IMR-90 (cell line): Measurements from ENCODE around the gene ALOX12. TPM values are rescaled to one million over a fixed set of nuclear protein-coding genes. Genes with fewer than 3 reads are reported as not detected.

Experiments
- ATAC-seq: fragments of 200-7000 bp; cut with Tn5 transposase; 2 replicates; pipeline ENCODE4 v1.9.1; 2020; ENCODE audit warnings: low read depth, mild to moderate bottlenecking, moderate library complexity
- BruUV-seq: library from RNA; stranded (reverse); fragments of 400-500 nt; replicated peaks from 2 replicates; lab custom pipeline; 2021; lab: Mats Ljungman, UMichigan
- CTCF ChIA-PET: fragments of 300-600 bp; formaldehyde crosslinking; extraction: SDS; loops from one replicate; lab custom pipeline; 2021; ENCODE audit warnings: antibody characterized with exemption; lab: Yijun Ruan, JAX
- POLR2A ChIA-PET: fragments of 300-600 bp; sonication (Branson Sonifier 250); formaldehyde crosslinking; loops from one replicate; lab custom pipeline; 2022; ENCODE audit warnings: antibody characterized with exemption; ENCODE audit not compliant: unreplicated experiment; lab: Charles Lee
- DNase-seq: peaks from one replicate; pipeline ENCODE4 v3.0.0; 2013
- H2AFZ ChIP-seq: replicated peaks from 2 replicates; pipeline ENCODE3; 2013; ENCODE audit warnings: low read length, mild to moderate bottlenecking; ENCODE audit not compliant: poor library complexity
- H2AK5ac ChIP-seq: 2 replicates; pipeline ENCODE4 v1.6.1; 2013; ENCODE audit warnings: low read depth, low read length, inconsistent platforms
- H2AK9ac ChIP-seq: replicated peaks from 2 replicates; pipeline ENCODE3; 2013; ENCODE audit warnings: mild to moderate bottlenecking, low read depth, low read length, moderate library complexity; ENCODE audit not compliant: poor library complexity
- H2BK120ac ChIP-seq: 2 replicates; pipeline ENCODE4 v1.6.1; 2013; ENCODE audit warnings: low read depth, low read length, inconsistent platforms
- H2BK15ac ChIP-seq: 3 replicates; pipeline ENCODE4 v1.6.1; 2013; ENCODE audit warnings: low read depth, low read length, inconsistent platforms
- H2BK20ac ChIP-seq: 2 replicates; pipeline ENCODE4 v1.6.1; 2013; ENCODE audit warnings: low read depth, mild to moderate bottlenecking, inconsistent platforms, low read length, moderate library complexity
- H2BK5ac ChIP-seq: 2 replicates; pipeline ENCODE4 v1.6.1; 2013; ENCODE audit warnings: mild to moderate bottlenecking, low read depth, low read length, inconsistent platforms; ENCODE audit not compliant: poor library complexity, severe bottlenecking
- H3K14ac ChIP-seq: replicated peaks from 2 replicates; pipeline ENCODE4 v1.6.1; 2013; ENCODE audit warnings: low read depth, low read length, inconsistent platforms
- H3K18ac ChIP-seq: 2 replicates; pipeline ENCODE4 v1.6.1; 2013; ENCODE audit warnings: low read depth, low read length, control low read depth
- H3K23ac ChIP-seq: 2 replicates; pipeline ENCODE4 v1.6.1; 2013; ENCODE audit warnings: low read depth, low read length, inconsistent platforms
- H3K27ac ChIP-seq: 2 replicates; pipeline ENCODE4 v1.5.1; 2013; ENCODE audit warnings: mild to moderate bottlenecking, control low read depth, low read length; ENCODE audit not compliant: insufficient read depth
- H3K27me3 ChIP-seq: 2 replicates; pipeline ENCODE4 v1.6.1; 2013; ENCODE audit warnings: low read length; ENCODE audit not compliant: control insufficient read depth, insufficient read depth
- H3K36me3 ChIP-seq: 2 replicates; pipeline ENCODE4 v1.6.1; 2013; ENCODE audit warnings: low read length, mixed read lengths; ENCODE audit not compliant: control insufficient read depth, insufficient read depth
- H3K4ac ChIP-seq: 2 replicates; pipeline ENCODE4 v1.6.1; 2013; ENCODE audit warnings: low read depth, low read length, inconsistent platforms
- H3K4me1 ChIP-seq: 2 replicates; pipeline ENCODE4 v1.6.1; 2013; ENCODE audit warnings: low read length, mixed read lengths; ENCODE audit not compliant: control insufficient read depth, insufficient read depth
- H3K4me2 ChIP-seq: 2 replicates; pipeline ENCODE4 v1.6.1; 2013; ENCODE audit warnings: low read depth, mild to moderate bottlenecking, control low read depth, low read length, moderate library complexity
- H3K4me3 ChIP-seq: 2 replicates; pipeline ENCODE4 v1.5.1; 2013; ENCODE audit warnings: low read depth, mild to moderate bottlenecking, control low read depth, low read length, moderate library complexity; ENCODE audit not compliant: insufficient read depth
- H3K56ac ChIP-seq: 2 replicates; pipeline ENCODE4 v1.6.1; 2013; ENCODE audit warnings: low read length, inconsistent platforms; ENCODE audit not compliant: insufficient read depth; ENCODE audit errors: extremely low read depth
- H3K79me1 ChIP-seq, 2 experiments: 2 replicates each; pipeline ENCODE4 v1.6.1; 2013; ENCODE audit warnings: low read length in 2 of 2, inconsistent platforms in 1 of 2, low read depth in 1 of 2
- H3K9ac ChIP-seq: 2 replicates; pipeline ENCODE4 v1.6.1; 2013; ENCODE audit warnings: low read depth, low read length, control low read depth
- H3K9me1 ChIP-seq: 2 replicates; pipeline ENCODE4 v1.6.1; 2013; ENCODE audit warnings: low read length, inconsistent platforms; ENCODE audit not compliant: insufficient read depth
- H3K9me3 ChIP-seq: 2 replicates; pipeline ENCODE4 v1.6.1; 2013; ENCODE audit warnings: low read length; ENCODE audit not compliant: control insufficient read depth, insufficient read depth
- H4K20me1 ChIP-seq: 2 replicates; pipeline ENCODE4 v1.6.1; 2013; ENCODE audit warnings: low read length, inconsistent platforms; ENCODE audit not compliant: insufficient read depth
- H4K5ac ChIP-seq: 2 replicates; pipeline ENCODE4 v1.6.1; 2013; ENCODE audit warnings: mild to moderate bottlenecking, low read depth, low read length, control low read depth
- H4K8ac ChIP-seq, 2 experiments: 2 replicates each; pipeline ENCODE4 v1.6.1; 2013; ENCODE audit warnings: low read depth in 2 of 2, low read length in 2 of 2, control low read depth in 1 of 2, inconsistent platforms in 1 of 2
- H4K91ac ChIP-seq: 2 replicates; pipeline ENCODE4 v1.6.1; 2013; ENCODE audit warnings: low read depth, low read length, inconsistent platforms; ENCODE audit not compliant: insufficient read depth
- MXI1 ChIP-seq: IDR thresholded peaks from 2 replicates; pipeline ENCODE4 v1.6.1; 2012; ENCODE audit warnings: low read depth, mild to moderate bottlenecking, low read length, moderate library complexity, borderline replicate concordance
- WGBS, 2 experiments: methylation state at CpG; one replicate each; pipeline versions ENCODE4 v1.1.5 to v1.1.7; 2013; ENCODE audit warnings: missing lambda C conversion rate in 2 of 2; ENCODE audit not compliant: insufficient read length in 1 of 2; ENCODE audit errors: extremely low coverage in 2 of 2; 5-methylcytosine and 5-hydroxymethylcytosine counted together
- dilution Hi-C: fragments of 300-500 bp; cut with HindIII; formaldehyde crosslinking; loops from one replicate; pipeline ENCODE4 v1.14.3; 2018; ENCODE audit warnings: low sequenced_read_pairs; ENCODE audit not compliant: unreplicated experiment
- in situ Hi-C: fragments of 300-500 bp; cut with MboI; formaldehyde crosslinking; loops from 3 replicates; pipeline ENCODE4 v1.14.3; 2019; ENCODE audit warnings: low sequenced_read_pairs, inconsistent platforms, mixed read lengths
- intact Hi-C: fragments of 100-400 bp; cut with micrococcal nuclease; formaldehyde crosslinking; loops from 2 replicates; pipeline ENCODE4 v1.10.0; 2022
- polyA plus RNA-seq, 3 experiments: library from polyadenylated mRNA; depleted of rRNA; stranded (reverse); fragments of >200 nt; gene quantifications; 2 replicates each; pipeline ENCODE4 v1.2.3, GENCODE V29; 2012; ENCODE audit warnings: low replicate concordance in 1 of 3
- total RNA-seq: library from RNA; depleted of rRNA; stranded (reverse); fragments of >200 nt; gene quantifications from 2 replicates; pipeline ENCODE4 v1.2.3, GENCODE V29; 2012

ALOX12 gene
- total and polyA plus RNA-seq, 2 of the 4 experiments (the other 2 are of a cell fraction) = 0.03 TPM; not detected in 1

DNA sequence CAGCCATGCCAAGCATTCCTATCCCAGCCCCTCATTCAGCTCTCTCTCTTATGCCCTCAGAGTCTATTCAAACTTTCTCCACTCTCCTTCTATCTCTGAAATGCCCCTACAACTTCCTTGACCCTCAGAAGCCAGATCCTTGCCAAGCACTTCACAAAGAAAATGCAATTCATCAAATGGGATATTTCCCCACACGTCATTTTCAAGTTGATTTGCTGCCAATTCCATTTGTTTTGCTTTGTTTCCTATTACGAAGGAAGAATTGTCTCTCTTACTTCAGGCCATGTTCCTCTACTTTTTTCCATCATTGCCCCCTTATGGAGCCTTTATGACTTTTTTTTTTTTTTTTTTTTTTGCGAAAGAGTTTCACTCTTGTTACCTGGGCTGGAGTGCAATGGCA lies 9.2 kb upstream of the ALOX12 start:
- no peak overlapping the region for H2BK120ac ChIP-seq
- dilution Hi-C loops = no loop called here
- intact Hi-C loops = no loop called here
- no peak for DNase-seq
- POLR2A ChIA-PET = interaction anchor here (0.6 kb wide), 1 partner anchor 1402 kb away, joined by 3 read pairs; no protein-coding TSS in a partner anchor
- H3K4me1 ChIP-seq = no peaks in the 10 kb centered on the region
- no peak overlapping the region for H3K4me3 ChIP-seq
- CTCF ChIA-PET = no interaction called here
- H3K27ac ChIP-seq = no peak overlapping the region
- H2BK15ac ChIP-seq = no peak overlapping the region
- H3K14ac ChIP-seq = no peak overlapping the region
- no peak overlapping the region for H3K4me2 ChIP-seq
- H4K5ac ChIP-seq = no peak overlapping the region
- BruUV-seq = no TSS peak
- no CpG with 5 or more reads among the region's 3 CpGs for WGBS, 2 experiments
- no peaks in the 10 kb centered on the region for H3K9me3 ChIP-seq
- H3K23ac ChIP-seq = no peak overlapping the region
- no peak overlapping the region for H2AFZ ChIP-seq
- no peak overlapping the region for H2AK5ac ChIP-seq
- H4K8ac ChIP-seq = no peak overlapping the region
- no peak overlapping the region for H2BK20ac ChIP-seq
- in situ Hi-C loops = no loop called here
- no peaks in the 10 kb centered on the region for H3K79me1 ChIP-seq
- H3K9me1 ChIP-seq = no peaks in the 10 kb centered on the region
- H3K18ac ChIP-seq = no peak overlapping the region
- no peaks in the 10 kb centered on the region; the same call in 1 of the 2 replicates for H3K27me3 ChIP-seq
- H3K4ac ChIP-seq = no peak overlapping the region
- no peak for TF ChIP-seq MXI1
- H2BK5ac ChIP-seq = no peak overlapping the region
- H4K91ac ChIP-seq = no peak overlapping the region
- no peak overlapping the region for H3K56ac ChIP-seq
- no peak overlapping the region for H3K9ac ChIP-seq
- H4K20me1 ChIP-seq = no peaks in the 10 kb centered on the region
- H2AK9ac ChIP-seq = no peak overlapping the region
- no peaks in the 10 kb centered on the region for H3K36me3 ChIP-seq
- no peak for ATAC-seq
